ENCODE measurements around the gene PCDH19.

DNA sequence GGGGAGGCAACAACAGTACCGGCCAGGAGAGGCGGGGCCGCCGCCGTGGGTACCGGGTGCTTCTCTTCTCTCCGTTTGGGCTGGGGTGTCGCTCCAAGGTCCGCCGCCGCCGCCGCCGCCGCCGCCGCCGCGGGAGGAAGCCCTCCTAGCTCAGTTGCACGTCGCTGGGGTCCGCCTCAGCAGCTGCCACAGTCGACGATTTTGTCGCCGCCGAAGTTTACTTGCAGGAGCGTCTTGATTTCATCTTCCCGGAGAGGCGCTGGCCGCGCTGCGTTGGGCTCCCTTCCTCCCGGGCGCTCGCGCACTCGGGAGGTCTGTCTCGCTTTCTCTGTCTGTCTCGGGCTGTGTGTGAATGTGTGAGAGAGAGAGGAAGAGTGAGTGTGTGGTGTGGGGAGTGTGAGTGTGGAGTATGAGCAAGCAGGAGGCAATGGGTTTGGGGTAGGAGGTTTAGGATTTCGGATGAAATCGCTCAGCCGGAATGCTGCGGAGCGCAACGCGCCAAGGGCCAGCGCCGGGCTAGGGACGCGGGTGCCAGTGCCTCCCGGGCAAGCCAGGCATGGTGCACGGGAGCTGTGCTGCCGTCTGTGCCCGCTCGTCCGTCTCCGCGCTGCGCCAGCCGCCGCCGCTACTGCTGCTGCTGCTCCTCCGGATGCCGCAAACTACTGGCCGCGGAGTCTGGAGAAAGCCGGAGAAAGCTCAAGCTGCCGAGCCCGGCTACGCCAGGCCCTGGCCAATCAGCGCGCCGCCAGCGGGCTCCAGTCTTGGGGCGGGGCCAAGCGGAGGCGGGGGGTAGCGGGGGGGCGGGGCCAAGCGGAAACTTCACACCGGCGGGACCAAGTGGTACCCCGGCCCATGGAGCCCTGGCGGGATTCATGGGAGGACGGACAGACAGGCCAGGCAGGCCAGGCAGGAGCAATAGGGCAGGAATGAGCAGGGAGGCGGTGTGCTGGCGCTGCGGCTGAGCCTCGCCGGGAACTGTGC is at the start of gene PCDH19:
- TF ChIP-seq, protein P1, sequence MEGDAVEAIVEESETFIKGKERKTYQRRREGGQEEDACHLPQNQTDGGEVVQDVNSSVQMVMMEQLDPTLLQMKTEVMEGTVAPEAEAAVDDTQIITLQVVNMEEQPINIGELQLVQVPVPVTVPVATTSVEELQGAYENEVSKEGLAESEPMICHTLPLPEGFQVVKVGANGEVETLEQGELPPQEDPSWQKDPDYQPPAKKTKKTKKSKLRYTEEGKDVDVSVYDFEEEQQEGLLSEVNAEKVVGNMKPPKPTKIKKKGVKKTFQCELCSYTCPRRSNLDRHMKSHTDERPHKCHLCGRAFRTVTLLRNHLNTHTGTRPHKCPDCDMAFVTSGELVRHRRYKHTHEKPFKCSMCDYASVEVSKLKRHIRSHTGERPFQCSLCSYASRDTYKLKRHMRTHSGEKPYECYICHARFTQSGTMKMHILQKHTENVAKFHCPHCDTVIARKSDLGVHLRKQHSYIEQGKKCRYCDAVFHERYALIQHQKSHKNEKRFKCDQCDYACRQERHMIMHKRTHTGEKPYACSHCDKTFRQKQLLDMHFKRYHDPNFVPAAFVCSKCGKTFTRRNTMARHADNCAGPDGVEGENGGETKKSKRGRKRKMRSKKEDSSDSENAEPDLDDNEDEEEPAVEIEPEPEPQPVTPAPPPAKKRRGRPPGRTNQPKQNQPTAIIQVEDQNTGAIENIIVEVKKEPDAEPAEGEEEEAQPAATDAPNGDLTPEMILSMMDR (IDR thresholded peaks at IDR 0.05): no peak
- no peak for TF ChIP-seq POLR2A (IDR thresholded peaks at IDR 0.05)

Measured in testis (tissue), 2 donors.